Measurements from ENCODE around the gene TRAIP.

DNA sequence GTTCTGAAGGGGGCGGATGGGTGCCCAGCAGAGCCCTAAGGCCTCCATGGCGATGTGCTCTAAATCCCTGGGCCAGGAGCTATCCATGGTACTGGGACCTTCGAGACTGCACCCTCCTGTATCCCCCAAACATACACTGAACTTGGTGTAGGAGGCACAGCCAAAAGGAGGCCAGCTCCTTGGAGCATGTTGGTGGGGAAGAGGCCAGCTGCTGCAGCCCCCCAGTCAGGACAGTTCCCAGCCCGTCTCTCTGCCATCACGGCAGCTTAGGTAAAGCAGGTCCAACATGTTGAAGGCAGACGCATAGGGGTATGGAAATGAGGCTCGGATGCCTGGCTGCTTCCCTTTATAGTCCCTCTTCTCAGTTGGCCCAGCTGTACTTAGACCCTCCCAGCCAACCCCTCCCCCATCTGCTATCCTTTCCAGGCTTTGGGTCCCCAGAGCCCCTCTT is 11.5 kb upstream of the TRAIP start:
- TF ChIP-seq POLR2A (IDR thresholded peaks at IDR 0.05) = no peak
- TF ChIP-seq, protein P1, sequence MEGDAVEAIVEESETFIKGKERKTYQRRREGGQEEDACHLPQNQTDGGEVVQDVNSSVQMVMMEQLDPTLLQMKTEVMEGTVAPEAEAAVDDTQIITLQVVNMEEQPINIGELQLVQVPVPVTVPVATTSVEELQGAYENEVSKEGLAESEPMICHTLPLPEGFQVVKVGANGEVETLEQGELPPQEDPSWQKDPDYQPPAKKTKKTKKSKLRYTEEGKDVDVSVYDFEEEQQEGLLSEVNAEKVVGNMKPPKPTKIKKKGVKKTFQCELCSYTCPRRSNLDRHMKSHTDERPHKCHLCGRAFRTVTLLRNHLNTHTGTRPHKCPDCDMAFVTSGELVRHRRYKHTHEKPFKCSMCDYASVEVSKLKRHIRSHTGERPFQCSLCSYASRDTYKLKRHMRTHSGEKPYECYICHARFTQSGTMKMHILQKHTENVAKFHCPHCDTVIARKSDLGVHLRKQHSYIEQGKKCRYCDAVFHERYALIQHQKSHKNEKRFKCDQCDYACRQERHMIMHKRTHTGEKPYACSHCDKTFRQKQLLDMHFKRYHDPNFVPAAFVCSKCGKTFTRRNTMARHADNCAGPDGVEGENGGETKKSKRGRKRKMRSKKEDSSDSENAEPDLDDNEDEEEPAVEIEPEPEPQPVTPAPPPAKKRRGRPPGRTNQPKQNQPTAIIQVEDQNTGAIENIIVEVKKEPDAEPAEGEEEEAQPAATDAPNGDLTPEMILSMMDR (IDR thresholded peaks at IDR 0.05) = no peak
